ENCODE measurements around the gene C9orf152.

The C9orf152 gene

GRCh38 chr9:110153431-110153830 is 54.5 kb downstream of the C9orf152 start:
- TF ChIP-seq TCF4 (CRISPR knock-in tag; IDR thresholded peaks at IDR 0.05; ENCODE audit: borderline replicate concordance) (no peak), BACH2 (CRISPR knock-in tag; IDR thresholded peaks at IDR 0.05; ENCODE audit: borderline replicate concordance) (no peak), CREB5 (CRISPR knock-in tag; IDR thresholded peaks at IDR 0.05; ENCODE audit: low read depth) (no peak), TOX (CRISPR knock-in tag; IDR thresholded peaks at IDR 0.05; ENCODE audit: borderline replicate concordance) (no peak), OSR1 (CRISPR knock-in tag; IDR thresholded peaks at IDR 0.05) (no peak), RARB (CRISPR knock-in tag; IDR thresholded peaks at IDR 0.05) (no peak), ZC3H10 (CRISPR knock-in tag; IDR thresholded peaks at IDR 0.05) (no peak), PATZ1 (CRISPR knock-in tag; IDR thresholded peaks at IDR 0.05; ENCODE audit: borderline replicate concordance) (no peak), CSRNP3 (CRISPR knock-in tag; IDR thresholded peaks at IDR 0.05) (no peak)
- ATAC-seq, result no peak

- no peak for TF ChIP-seq ESRRG (CRISPR knock-in tag; IDR thresholded peaks at IDR 0.05)
- no peak for TF ChIP-seq ZNF8 (CRISPR knock-in tag; IDR thresholded peaks at IDR 0.05)
- no peak for TF ChIP-seq ARNTL (CRISPR knock-in tag; IDR thresholded peaks at IDR 0.05; ENCODE audit: borderline replicate concordance, low read depth)
- no peak for TF ChIP-seq BACH2 (CRISPR knock-in tag; IDR thresholded peaks at IDR 0.05; ENCODE audit: borderline replicate concordance)
- no peak for TF ChIP-seq TOX (CRISPR knock-in tag; IDR thresholded peaks at IDR 0.05; ENCODE audit: borderline replicate concordance)
- no peak for TF ChIP-seq ZFP30 (CRISPR knock-in tag; IDR thresholded peaks at IDR 0.05)
- no peak for TF ChIP-seq GLIS3 (CRISPR knock-in tag; IDR thresholded peaks at IDR 0.05)
- no peak for TF ChIP-seq CSRNP3 (CRISPR knock-in tag; IDR thresholded peaks at IDR 0.05)
- no peak for TF ChIP-seq OSR1 (CRISPR knock-in tag; IDR thresholded peaks at IDR 0.05)
- TF ChIP-seq TCF4 (CRISPR knock-in tag; IDR thresholded peaks at IDR 0.05; ENCODE audit: borderline replicate concordance), result no peak
- no peak for TF ChIP-seq CSDC2 (CRISPR knock-in tag; IDR thresholded peaks at IDR 0.05)
- peak; percentile 58 for ATAC-seq
Measured at GRCh38 chr9:110152704-110153374, 55.1 kb downstream of the C9orf152 start.

All from SK-N-SH treated with all-trans-retinoic acid at 6 μM for 48 hours (cell line).